ENCODE data around the gene TRANK1. TPM values are rescaled to one million over a fixed set of nuclear protein-coding genes. Genes with fewer than 3 reads are reported as not detected.

TRANK1 gene
- 38.5 TPM for total RNA-seq
- long read RNA-seq, partial matches to known transcripts, result 21 of 28 reads
- long read RNA-seq, other reads (novel, unspliced or antisense), result 7 of 28 reads

GRCh38 chr3:36944641-36945270, at the start of gene TRANK1:
TSS of gene TRANK1 (minus strand) at chr3:36945054. CDS start at chr3:36944809, 245 bp downstream.
- H3K36me3 ChIP-seq, result no peaks in the 10 kb centered on the region
- peak within 1 kb of the TSS; percentile 88 for H3K27ac ChIP-seq
- peaks cover 16% of the 10 kb centered on the region for H3K4me1 ChIP-seq
- peak; percentile 87 for ATAC-seq
- TF ChIP-seq, protein P1, sequence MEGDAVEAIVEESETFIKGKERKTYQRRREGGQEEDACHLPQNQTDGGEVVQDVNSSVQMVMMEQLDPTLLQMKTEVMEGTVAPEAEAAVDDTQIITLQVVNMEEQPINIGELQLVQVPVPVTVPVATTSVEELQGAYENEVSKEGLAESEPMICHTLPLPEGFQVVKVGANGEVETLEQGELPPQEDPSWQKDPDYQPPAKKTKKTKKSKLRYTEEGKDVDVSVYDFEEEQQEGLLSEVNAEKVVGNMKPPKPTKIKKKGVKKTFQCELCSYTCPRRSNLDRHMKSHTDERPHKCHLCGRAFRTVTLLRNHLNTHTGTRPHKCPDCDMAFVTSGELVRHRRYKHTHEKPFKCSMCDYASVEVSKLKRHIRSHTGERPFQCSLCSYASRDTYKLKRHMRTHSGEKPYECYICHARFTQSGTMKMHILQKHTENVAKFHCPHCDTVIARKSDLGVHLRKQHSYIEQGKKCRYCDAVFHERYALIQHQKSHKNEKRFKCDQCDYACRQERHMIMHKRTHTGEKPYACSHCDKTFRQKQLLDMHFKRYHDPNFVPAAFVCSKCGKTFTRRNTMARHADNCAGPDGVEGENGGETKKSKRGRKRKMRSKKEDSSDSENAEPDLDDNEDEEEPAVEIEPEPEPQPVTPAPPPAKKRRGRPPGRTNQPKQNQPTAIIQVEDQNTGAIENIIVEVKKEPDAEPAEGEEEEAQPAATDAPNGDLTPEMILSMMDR (IDR thresholded peaks at IDR 0.05), result no peak
- H3K4me3 ChIP-seq, result peak within 1 kb of the TSS; percentile 93
- intact Hi-C loops (cut with DNase I), result no loop called here
- peak; percentile 89 for DNase-seq
- H3K27me3 ChIP-seq, result no peaks in the 10 kb centered on the region
- peaks cover 10% of the 10 kb centered on the region for H3K9me3 ChIP-seq

DNA sequence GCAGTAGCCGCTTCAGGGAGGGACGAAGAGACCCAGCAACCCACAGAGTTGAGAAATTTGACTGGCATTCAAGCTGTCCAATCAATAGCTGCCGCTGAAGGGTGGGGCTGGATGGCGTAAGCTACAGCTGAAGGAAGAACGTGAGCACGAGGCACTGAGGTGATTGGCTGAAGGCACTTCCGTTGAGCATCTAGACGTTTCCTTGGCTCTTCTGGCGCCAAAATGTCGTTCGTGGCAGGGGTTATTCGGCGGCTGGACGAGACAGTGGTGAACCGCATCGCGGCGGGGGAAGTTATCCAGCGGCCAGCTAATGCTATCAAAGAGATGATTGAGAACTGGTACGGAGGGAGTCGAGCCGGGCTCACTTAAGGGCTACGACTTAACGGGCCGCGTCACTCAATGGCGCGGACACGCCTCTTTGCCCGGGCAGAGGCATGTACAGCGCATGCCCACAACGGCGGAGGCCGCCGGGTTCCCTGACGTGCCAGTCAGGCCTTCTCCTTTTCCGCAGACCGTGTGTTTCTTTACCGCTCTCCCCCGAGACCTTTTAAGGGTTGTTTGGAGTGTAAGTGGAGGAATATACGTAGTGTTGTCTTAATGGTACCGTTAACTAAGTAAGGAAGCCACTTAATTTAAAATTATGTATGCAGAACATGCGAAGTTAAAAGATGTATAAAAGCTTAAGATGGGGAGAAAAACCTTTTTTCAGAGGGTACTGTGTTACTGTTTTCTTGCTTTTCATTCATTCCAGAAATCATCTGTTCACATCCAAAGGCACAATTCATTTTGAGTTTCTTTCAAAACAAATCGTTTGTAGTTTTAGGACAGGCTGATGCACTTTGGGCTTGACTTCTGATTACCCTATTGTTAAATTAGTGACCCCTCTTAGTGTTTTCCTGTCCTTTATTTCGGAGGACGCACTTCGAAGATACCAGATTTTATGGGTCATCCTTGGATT, 48.8 kb upstream of the TRANK1 start, which contains the start of gene MLH1:
TSS of gene MLH1 (plus strand) at position 193 of the 958 bp plus-strand sequence. CDS start at position 223, 30 bp downstream.
- no peaks in the 10 kb centered on the region for H3K27me3 ChIP-seq
- H3K4me1 ChIP-seq, result peaks cover 43% of the 10 kb centered on the region
- peak; percentile 97 for DNase-seq
- intact Hi-C loops (cut with DNase I), result no loop called here
- peak within 1 kb of the TSS; percentile 98 for H3K27ac ChIP-seq
- H3K36me3 ChIP-seq, result peaks cover 34% of the 10 kb centered on the region
- H3K4me3 ChIP-seq, result peak within 1 kb of the TSS; percentile 82
- TF ChIP-seq, protein P1 (IDR thresholded peaks at IDR 0.05), result no peak
- no peaks in the 10 kb centered on the region for H3K9me3 ChIP-seq
- peak; percentile 94 for ATAC-seq

DNA sequence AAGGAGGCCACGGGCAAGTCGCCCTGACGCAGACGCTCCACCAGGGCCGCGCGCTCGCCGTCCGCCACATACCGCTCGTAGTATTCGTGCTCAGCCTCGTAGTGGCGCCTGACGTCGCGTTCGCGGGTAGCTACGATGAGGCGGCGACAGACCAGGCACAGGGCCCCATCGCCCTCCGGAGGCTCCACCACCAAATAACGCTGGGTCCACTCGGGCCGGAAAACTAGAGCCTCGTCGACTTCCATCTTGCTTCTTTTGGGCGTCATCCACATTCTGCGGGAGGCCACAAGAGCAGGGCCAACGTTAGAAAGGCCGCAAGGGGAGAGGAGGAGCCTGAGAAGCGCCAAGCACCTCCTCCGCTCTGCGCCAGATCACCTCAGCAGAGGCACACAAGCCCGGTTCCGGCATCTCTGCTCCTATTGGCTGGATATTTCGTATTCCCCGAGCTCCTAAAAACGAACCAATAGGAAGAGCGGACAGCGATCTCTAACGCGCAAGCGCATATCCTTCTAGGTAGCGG, 48.0 kb upstream of the TRANK1 start, which contains the start of gene EPM2AIP1:
TSS of gene EPM2AIP1 (minus strand) at position 326 of the 520 bp plus-strand sequence. CDS start at position 272, 54 bp downstream.
- Histone ChIP-seq H3K36me3 (peaks cover 29% of the 10 kb centered on the region), H3K27me3 (no peaks in the 10 kb centered on the region), H3K4me3 (peak within 1 kb of the TSS; percentile 82), H3K27ac (peak within 1 kb of the TSS; percentile 98), H3K4me1 (peaks cover 50% of the 10 kb centered on the region), H3K9me3 (no peaks in the 10 kb centered on the region)
- intact Hi-C loops (cut with DNase I), result no loop called here
- TF ChIP-seq, protein P1 (IDR thresholded peaks at IDR 0.05), result peak; percentile 40
- ATAC-seq (peak; percentile 96), DNase-seq (peak; percentile 96)

GRCh38 chr3:36991923-36992805, 47.3 kb upstream of the TRANK1 start:
- Histone ChIP-seq H3K4me1 (peaks cover 51% of the 10 kb centered on the region), H3K27ac (peak overlapping the region; percentile 98), H3K4me3 (peak overlapping the region; percentile 82), H3K27me3 (no peaks in the 10 kb centered on the region), H3K36me3 (peaks cover 29% of the 10 kb centered on the region), H3K9me3 (no peaks in the 10 kb centered on the region)
- intact Hi-C loops (cut with DNase I), result no loop called here
- DNase-seq (no peak), ATAC-seq (no peak)
- TF ChIP-seq, protein P1 (IDR thresholded peaks at IDR 0.05), result no peak
